Measurements from ENCODE around the gene NSFL1C. TPM values are rescaled to one million over a fixed set of nuclear protein-coding genes. Genes with fewer than 3 reads are reported as not detected.

Gene NSFL1C
- total RNA-seq, 1 experiment from 2014 or later = 151 TPM

DNA sequence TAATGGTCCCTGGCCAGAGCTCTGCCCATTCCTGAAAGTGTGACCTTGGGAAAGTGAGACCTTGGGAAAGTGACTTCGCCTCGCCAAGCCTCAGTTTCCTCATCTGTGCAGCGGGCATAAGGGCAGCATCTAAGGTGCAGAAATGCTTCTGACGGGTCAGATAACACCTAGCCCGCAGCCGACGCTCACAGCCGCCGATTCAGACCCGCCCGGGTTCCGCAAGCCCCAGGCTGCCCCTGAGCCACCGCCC is 74.3 kb downstream of the NSFL1C start:
- DNase-seq (ENCODE audit: low read depth, low spot score) (no peak), ATAC-seq (peak; percentile 36)
- ChIA-PET POLR2A (interaction anchor here (1.0 kb wide), 1 partner anchor 75 kb away, joined by 14 read pairs; the partner anchor contains the start of gene NSFL1C), CTCF (interaction anchor here (0.7 kb wide), 1 partner anchor 44 kb away, joined by 3 read pairs; no protein-coding TSS in a partner anchor)
- in situ Hi-C loops (cut with HindIII; ENCODE audit: low pct_unique_long_range_greater_than_20kb, low sequenced_read_pairs) = no loop called here
- H3K27me3 ChIP-seq (ENCODE audit: control insufficient read depth, insufficient read depth, low read length) = no peaks in the 10 kb centered on the region
- TF ChIP-seq, protein P1, sequence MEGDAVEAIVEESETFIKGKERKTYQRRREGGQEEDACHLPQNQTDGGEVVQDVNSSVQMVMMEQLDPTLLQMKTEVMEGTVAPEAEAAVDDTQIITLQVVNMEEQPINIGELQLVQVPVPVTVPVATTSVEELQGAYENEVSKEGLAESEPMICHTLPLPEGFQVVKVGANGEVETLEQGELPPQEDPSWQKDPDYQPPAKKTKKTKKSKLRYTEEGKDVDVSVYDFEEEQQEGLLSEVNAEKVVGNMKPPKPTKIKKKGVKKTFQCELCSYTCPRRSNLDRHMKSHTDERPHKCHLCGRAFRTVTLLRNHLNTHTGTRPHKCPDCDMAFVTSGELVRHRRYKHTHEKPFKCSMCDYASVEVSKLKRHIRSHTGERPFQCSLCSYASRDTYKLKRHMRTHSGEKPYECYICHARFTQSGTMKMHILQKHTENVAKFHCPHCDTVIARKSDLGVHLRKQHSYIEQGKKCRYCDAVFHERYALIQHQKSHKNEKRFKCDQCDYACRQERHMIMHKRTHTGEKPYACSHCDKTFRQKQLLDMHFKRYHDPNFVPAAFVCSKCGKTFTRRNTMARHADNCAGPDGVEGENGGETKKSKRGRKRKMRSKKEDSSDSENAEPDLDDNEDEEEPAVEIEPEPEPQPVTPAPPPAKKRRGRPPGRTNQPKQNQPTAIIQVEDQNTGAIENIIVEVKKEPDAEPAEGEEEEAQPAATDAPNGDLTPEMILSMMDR (IDR thresholded peaks at IDR 0.05) = no peak
- no peak for TF ChIP-seq POLR2AphosphoS5 (IDR thresholded peaks at IDR 0.05; ENCODE audit: low read depth, low read length)
- TF ChIP-seq TCF7L2 (IDR thresholded peaks at IDR 0.05; ENCODE audit: low read depth, low read length) = no peak
- TF ChIP-seq SIN3A (IDR thresholded peaks at IDR 0.05; ENCODE audit: borderline replicate concordance, insufficient read depth, low read depth, low read length) = no peak
- TF ChIP-seq, protein P2, sequence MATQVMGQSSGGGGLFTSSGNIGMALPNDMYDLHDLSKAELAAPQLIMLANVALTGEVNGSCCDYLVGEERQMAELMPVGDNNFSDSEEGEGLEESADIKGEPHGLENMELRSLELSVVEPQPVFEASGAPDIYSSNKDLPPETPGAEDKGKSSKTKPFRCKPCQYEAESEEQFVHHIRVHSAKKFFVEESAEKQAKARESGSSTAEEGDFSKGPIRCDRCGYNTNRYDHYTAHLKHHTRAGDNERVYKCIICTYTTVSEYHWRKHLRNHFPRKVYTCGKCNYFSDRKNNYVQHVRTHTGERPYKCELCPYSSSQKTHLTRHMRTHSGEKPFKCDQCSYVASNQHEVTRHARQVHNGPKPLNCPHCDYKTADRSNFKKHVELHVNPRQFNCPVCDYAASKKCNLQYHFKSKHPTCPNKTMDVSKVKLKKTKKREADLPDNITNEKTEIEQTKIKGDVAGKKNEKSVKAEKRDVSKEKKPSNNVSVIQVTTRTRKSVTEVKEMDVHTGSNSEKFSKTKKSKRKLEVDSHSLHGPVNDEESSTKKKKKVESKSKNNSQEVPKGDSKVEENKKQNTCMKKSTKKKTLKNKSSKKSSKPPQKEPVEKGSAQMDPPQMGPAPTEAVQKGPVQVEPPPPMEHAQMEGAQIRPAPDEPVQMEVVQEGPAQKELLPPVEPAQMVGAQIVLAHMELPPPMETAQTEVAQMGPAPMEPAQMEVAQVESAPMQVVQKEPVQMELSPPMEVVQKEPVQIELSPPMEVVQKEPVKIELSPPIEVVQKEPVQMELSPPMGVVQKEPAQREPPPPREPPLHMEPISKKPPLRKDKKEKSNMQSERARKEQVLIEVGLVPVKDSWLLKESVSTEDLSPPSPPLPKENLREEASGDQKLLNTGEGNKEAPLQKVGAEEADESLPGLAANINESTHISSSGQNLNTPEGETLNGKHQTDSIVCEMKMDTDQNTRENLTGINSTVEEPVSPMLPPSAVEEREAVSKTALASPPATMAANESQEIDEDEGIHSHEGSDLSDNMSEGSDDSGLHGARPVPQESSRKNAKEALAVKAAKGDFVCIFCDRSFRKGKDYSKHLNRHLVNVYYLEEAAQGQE (IDR thresholded peaks at IDR 0.05; ENCODE audit: insufficient read depth in 1 of 2, low read depth in 2 of 2, low read length in 1 of 2) = no peak
- peak overlapping the region; percentile 97 for H3K27ac ChIP-seq (ENCODE audit: low read length)
- intact Hi-C loops (cut with micrococcal nuclease; ENCODE audit: unreplicated experiment) = loop anchor here (5.0 kb wide), 1 partner anchor 45 kb away; no protein-coding TSS in a partner anchor
- peaks cover 40% of the 10 kb centered on the region for H3K4me1 ChIP-seq (ENCODE audit: control insufficient read depth, insufficient read depth, low read length)
- BruUV-seq (replicated peaks) = no TSS peak
- peak overlapping the region; percentile 75 to 92 for H3K4me3 ChIP-seq (ENCODE audit: low read depth in 2 of 2, low read length in 2 of 2)
- no peaks in the 10 kb centered on the region; the same call in 1 of the 2 replicates for H3K9me3 ChIP-seq (ENCODE audit: control insufficient read depth, insufficient read depth, low read depth, low read length)
- peaks cover 8% of the 10 kb centered on the region; the same call in 1 of the 2 replicates for H3K36me3 ChIP-seq (ENCODE audit: control insufficient read depth, insufficient read depth, low read length)

Other genes with a start within 250 kb of the NSFL1C start
- 1.0 TPM for gene RAD21L1, start 240.8 kb downstream of the NSFL1C start, total RNA-seq (2021; ENCODE audit: unreplicated experiment)
- gene SNPH, start 200.6 kb downstream of the NSFL1C start, total RNA-seq (2021; ENCODE audit: unreplicated experiment) = 6.4 TPM
- 1.8 TPM for gene SDCBP2, start 137.7 kb downstream of the NSFL1C start, total RNA-seq (2021; ENCODE audit: unreplicated experiment)
- 695 TPM for gene FKBP1A, start 73.8 kb downstream of the NSFL1C start, total RNA-seq (2021; ENCODE audit: unreplicated experiment)
- gene SIRPB2, start 24.6 kb upstream of the NSFL1C start, total RNA-seq (2021; ENCODE audit: unreplicated experiment) = not detected
- not detected for gene SIRPD, start 90.9 kb upstream of the NSFL1C start, total RNA-seq (2021; ENCODE audit: unreplicated experiment)
- gene SIRPB1, start 153.2 kb upstream of the NSFL1C start, total RNA-seq (2021; ENCODE audit: unreplicated experiment) = 0.72 TPM
- not detected for gene SIRPG, start 190.9 kb upstream of the NSFL1C start, total RNA-seq (2021; ENCODE audit: unreplicated experiment)

Measured in Panc1 (cell line).